Breast epithelium (tissue), 4 donors: Measurements from ENCODE around the gene CCL20. TPM values are rescaled to one million over a fixed set of nuclear protein-coding genes. Genes with fewer than 3 reads are reported as not detected.

Experiments
- DNase-seq, 2 donors: peaks; one replicate each; pipeline ENCODE4 v3.0.0-alpha.2; 2019; ENCODE audit warnings: low spot score in 2 of 2
- H3K27ac ChIP-seq, 2 donors: fragments of 200-600 bp; sonication (generic) in 1 of 2; one replicate each; pipeline ENCODE4 v1.5.1; 2016 to 2019; ENCODE audit warnings: mild to moderate bottlenecking in 1 of 2
- H3K27me3 ChIP-seq, 2 donors: fragments of 200-600 bp; sonication (generic) in 1 of 2; one replicate each; pipeline versions ENCODE4 v1.5.1 to v1.6.0; 2017 to 2019; ENCODE audit warnings: control low read depth in 1 of 2, mild to moderate bottlenecking in 1 of 2
- H3K36me3 ChIP-seq: fragments of 200-600 bp; one replicate; pipeline ENCODE4 v1.5.1; 2019
- H3K4me1 ChIP-seq, 2 donors: fragments of 200-600 bp; sonication (generic); one replicate each; pipeline ENCODE4 v1.5.1; 2016 to 2019; ENCODE audit warnings: control low read depth in 1 of 2
- H3K4me3 ChIP-seq, 3 donors: fragments of 200-600 bp; sonication (generic); 1 replicate in 2 of 3; 2 replicates in 1 of 3; pipeline ENCODE4 v1.5.1; 2016 to 2019; ENCODE audit warnings: mild to moderate bottlenecking in 3 of 3, moderate library complexity in 2 of 3
- H3K9me3 ChIP-seq, 2 donors: fragments of 200-600 bp; sonication (generic) in 1 of 2; one replicate each; pipeline ENCODE4 v1.5.1; 2016 to 2019; ENCODE audit warnings: control low read depth in 1 of 2
- POLR2A ChIP-seq: fragments of 450-650 bp; IDR thresholded peaks from one replicate; pipeline ENCODE4 v1.6.1; 2016; ENCODE audit warnings: antibody characterized with exemption, mild to moderate bottlenecking, moderate library complexity
- POLR2AphosphoS5 ChIP-seq, 3 donors: sonication (generic); formaldehyde crosslinking; IDR thresholded peaks; one replicate each; pipeline ENCODE4 v1.6.1; 2017; ENCODE audit warnings: antibody characterized with exemption in 3 of 3
- intact Hi-C: fragments of 100-400 bp; cut with DNase I; formaldehyde crosslinking; loops from one replicate; pipeline ENCODE4 v1.15.1; 2023; ENCODE audit warnings: low total_unique reads
- total RNA-seq, 3 donors: library from RNA; depleted of rRNA; stranded (reverse); fragments of >200 nt; gene quantifications; one replicate each; pipeline ENCODE4 v1.1.0, GENCODE V29; 2016
- TF ChIP-seq, protein P1 (sequence below), 3 donors: fragments of 450-650 bp; IDR thresholded peaks; one replicate each; pipeline ENCODE4 v1.5.1; 2016 to 2017; ENCODE audit warnings: antibody characterized with exemption in 3 of 3, mild to moderate bottlenecking in 3 of 3, moderate library complexity in 3 of 3

CCL20 gene
- total RNA-seq, 3 donors from 2014 or later: 1.3 to 6.7 TPM; not detected in 1

DNA sequence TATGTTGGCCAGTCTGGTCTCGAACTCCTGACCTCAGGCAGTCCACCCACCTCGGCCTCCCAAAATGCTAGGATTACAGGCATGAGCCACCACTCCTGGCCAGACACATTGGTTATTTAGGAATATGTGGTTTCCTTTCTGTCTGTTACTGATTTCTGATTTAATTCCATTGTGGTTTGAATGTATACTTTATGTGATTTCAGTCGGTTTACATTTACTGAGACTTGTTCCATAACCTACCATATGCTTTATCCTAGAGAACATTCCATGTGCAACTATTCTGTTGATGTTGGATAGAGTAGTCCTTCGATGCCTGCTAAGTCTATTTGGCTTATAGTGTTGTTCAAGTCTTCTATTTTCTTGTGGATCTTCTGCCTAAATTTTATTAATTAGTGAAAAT is 1.6 kb upstream of the CCL20 start:
- Histone ChIP-seq H3K27me3 (peaks cover 0 to 12% of the 10 kb centered on the region in 2 donors), H3K4me1 (no peaks in the 10 kb centered on the region), H3K4me3 (no peak overlapping the region), H3K27ac (no peak overlapping the region), H3K36me3 (no peaks in the 10 kb centered on the region), H3K9me3 (no peaks in the 10 kb centered on the region)
- DNase-seq: no peak
- TF ChIP-seq POLR2A (no peak), POLR2AphosphoS5 (IDR thresholded peaks at IDR 0.05) (no peak)
- TF ChIP-seq, protein P1, sequence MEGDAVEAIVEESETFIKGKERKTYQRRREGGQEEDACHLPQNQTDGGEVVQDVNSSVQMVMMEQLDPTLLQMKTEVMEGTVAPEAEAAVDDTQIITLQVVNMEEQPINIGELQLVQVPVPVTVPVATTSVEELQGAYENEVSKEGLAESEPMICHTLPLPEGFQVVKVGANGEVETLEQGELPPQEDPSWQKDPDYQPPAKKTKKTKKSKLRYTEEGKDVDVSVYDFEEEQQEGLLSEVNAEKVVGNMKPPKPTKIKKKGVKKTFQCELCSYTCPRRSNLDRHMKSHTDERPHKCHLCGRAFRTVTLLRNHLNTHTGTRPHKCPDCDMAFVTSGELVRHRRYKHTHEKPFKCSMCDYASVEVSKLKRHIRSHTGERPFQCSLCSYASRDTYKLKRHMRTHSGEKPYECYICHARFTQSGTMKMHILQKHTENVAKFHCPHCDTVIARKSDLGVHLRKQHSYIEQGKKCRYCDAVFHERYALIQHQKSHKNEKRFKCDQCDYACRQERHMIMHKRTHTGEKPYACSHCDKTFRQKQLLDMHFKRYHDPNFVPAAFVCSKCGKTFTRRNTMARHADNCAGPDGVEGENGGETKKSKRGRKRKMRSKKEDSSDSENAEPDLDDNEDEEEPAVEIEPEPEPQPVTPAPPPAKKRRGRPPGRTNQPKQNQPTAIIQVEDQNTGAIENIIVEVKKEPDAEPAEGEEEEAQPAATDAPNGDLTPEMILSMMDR (IDR thresholded peaks at IDR 0.05): no peak
- intact Hi-C loops: no loop called here

DNA sequence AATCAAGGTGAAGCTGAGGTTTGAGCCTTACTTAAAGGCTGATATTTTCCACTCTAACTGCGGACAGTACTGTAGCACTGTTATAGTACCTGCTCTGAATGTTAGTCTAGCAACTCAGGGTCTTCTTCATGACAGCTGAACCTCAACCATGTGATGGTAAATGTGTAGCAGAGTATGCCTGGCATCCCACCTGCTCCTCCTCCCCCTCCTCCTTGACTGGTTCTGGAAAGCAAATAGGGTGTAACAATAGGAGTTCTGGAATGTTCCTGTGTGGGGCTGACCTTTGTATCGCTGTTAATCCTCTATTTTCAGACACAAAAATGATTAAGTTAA is 447 bp upstream of the CCL20 start:
- intact Hi-C loops: no loop called here
- Histone ChIP-seq H3K27me3 (peaks cover 0 to 12% of the 10 kb centered on the region in 2 donors), H3K9me3 (no peaks in the 10 kb centered on the region), H3K27ac (no peak overlapping the region), H3K36me3 (no peaks in the 10 kb centered on the region), H3K4me3 (no peak overlapping the region), H3K4me1 (peaks cover 0 to 3% of the 10 kb centered on the region in 2 donors)
- no peak for DNase-seq
- no peak for TF ChIP-seq POLR2A
- TF ChIP-seq, protein P1 (IDR thresholded peaks at IDR 0.05): no peak
- TF ChIP-seq POLR2AphosphoS5 (IDR thresholded peaks at IDR 0.05): no peak

DNA sequence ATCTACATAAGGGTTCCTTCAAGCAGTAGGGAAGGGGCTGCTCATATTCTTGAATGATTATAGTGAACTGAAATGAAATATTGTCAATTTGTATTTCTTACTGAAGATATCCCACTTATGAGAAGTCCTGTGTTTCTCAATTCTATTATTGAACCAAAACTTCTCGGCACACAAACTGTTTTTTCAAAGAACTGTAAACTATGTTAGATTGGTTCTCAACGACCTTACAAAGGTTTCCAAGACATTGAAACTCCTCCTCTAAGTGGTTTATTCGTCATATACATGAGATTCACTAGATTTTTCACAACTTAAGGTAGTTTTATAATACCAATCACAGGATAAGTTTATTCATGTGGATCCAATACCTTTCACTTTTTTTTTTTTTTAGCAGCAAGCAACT is 1.4 kb downstream of the CCL20 start:
- no peak for TF ChIP-seq POLR2A
- no peak for TF ChIP-seq POLR2AphosphoS5 (IDR thresholded peaks at IDR 0.05)
- TF ChIP-seq, protein P1 (IDR thresholded peaks at IDR 0.05): no peak
- Histone ChIP-seq H3K27ac (no peak overlapping the region), H3K36me3 (no peaks in the 10 kb centered on the region), H3K4me1 (peaks cover 0 to 7% of the 10 kb centered on the region in 2 donors), H3K4me3 (no peak overlapping the region), H3K9me3 (no peaks in the 10 kb centered on the region), H3K27me3 (peaks cover 0 to 12% of the 10 kb centered on the region in 2 donors)
- intact Hi-C loops: loop anchor here (2.0 kb wide), 1 partner anchor 50 kb away; no protein-coding TSS in a partner anchor
- no peak for DNase-seq

DNA sequence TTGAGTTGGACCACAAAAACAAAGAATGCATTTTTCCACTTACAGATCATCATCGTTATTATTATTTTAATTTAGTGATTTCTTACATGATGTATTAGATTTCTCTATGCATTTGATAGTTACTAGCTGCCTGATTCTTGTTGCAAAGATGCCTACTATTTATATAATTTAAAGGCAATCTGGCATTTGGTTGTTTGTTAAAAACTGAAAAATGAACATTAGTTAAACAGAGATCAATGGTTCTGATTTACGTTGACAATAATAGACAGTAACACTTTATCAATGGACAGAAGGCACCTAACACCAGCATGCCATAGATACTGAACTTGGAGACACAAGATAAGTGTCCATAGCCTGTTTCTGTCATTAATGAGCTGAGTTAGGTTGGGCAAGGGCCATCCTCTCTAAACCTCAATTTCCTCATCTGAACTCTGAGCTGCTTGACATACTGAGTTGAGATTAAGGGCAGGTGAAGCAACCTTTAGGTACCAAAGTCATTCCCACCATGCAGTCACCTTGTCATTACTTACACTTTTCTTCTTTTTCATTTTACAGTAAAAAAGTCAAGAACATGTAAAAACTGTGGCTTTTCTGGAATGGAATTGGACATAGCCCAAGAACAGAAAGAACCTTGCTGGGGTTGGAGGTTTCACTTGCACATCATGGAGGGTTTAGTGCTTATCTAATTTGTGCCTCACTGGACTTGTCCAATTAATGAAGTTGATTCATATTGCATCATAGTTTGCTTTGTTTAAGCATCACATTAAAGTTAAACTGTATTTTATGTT is 3.1 kb downstream of the CCL20 start:
- H3K9me3 ChIP-seq: no peaks in the 10 kb centered on the region
- peaks cover 0 to 7% of the 10 kb centered on the region in 2 donors for H3K4me1 ChIP-seq
- no peak overlapping the region for H3K27ac ChIP-seq
- H3K4me3 ChIP-seq: no peak overlapping the region
- no peak for DNase-seq
- H3K27me3 ChIP-seq: peaks cover 0 to 12% of the 10 kb centered on the region in 2 donors
- TF ChIP-seq, protein P1 (IDR thresholded peaks at IDR 0.05): no peak
- TF ChIP-seq POLR2AphosphoS5 (IDR thresholded peaks at IDR 0.05): no peak
- TF ChIP-seq POLR2A: no peak
- no peaks in the 10 kb centered on the region for H3K36me3 ChIP-seq
- intact Hi-C loops: no loop called here

DNA sequence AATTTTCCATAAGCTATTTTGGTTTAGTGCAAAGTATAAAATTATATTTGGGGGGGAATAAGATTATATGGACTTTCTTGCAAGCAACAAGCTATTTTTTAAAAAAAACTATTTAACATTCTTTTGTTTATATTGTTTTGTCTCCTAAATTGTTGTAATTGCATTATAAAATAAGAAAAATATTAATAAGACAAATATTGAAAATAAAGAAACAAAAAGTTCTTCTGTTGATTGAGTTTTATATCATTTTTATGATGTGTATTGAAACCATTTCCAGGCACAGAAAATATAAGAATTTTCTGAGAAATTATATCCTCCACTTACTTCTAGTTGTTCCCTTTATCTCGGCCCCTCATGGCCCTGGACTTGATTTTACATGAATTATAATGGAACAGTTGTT is 3.7 kb downstream of the CCL20 start:
- peaks cover 0 to 12% of the 10 kb centered on the region in 2 donors for H3K27me3 ChIP-seq
- no peaks in the 10 kb centered on the region for H3K9me3 ChIP-seq
- no peak for DNase-seq
- TF ChIP-seq, protein P1 (IDR thresholded peaks at IDR 0.05): no peak
- TF ChIP-seq POLR2A: no peak
- TF ChIP-seq POLR2AphosphoS5 (IDR thresholded peaks at IDR 0.05): no peak
- H3K27ac ChIP-seq: no peak overlapping the region
- peaks cover 0 to 7% of the 10 kb centered on the region in 2 donors for H3K4me1 ChIP-seq
- no peak overlapping the region for H3K4me3 ChIP-seq
- intact Hi-C loops: no loop called here
- H3K36me3 ChIP-seq: no peaks in the 10 kb centered on the region
